Skeletal muscle satellite cell (primary cell): ENCODE results near the gene SSX2IP. TPM values are rescaled to one million over a fixed set of nuclear protein-coding genes. Genes with fewer than 3 reads are reported as not detected.
"Not testable (repeated sequence)": the region's sequence is repeated elsewhere in the genome, so short reads cannot be mapped to it uniquely, and the experiment has no call there.

ENCODE experiments used
- H3K27me3 ChIP-seq: 2 replicates; pipeline ENCODE4 v1.7.0; 2013; ENCODE audit warnings: low read length; ENCODE audit not compliant: control insufficient read depth, insufficient read depth
- H3K36me3 ChIP-seq: 2 replicates; pipeline ENCODE4 v1.7.0; 2013; ENCODE audit warnings: mild to moderate bottlenecking, control low read depth, low read length; ENCODE audit not compliant: insufficient read depth
- H3K4me1 ChIP-seq: 2 replicates; pipeline ENCODE4 v1.7.0; 2013; ENCODE audit warnings: low read length; ENCODE audit not compliant: control insufficient read depth, insufficient read depth
- H3K4me2 ChIP-seq: 2 replicates; pipeline ENCODE4 v1.7.0; 2013; ENCODE audit warnings: mild to moderate bottlenecking, low read length
- H3K4me3 ChIP-seq: 2 replicates; pipeline ENCODE4 v1.7.0; 2013; ENCODE audit warnings: low read length
- H3K9ac ChIP-seq: 2 replicates; pipeline ENCODE4 v1.7.0; 2013; ENCODE audit warnings: mild to moderate bottlenecking, low read depth, low read length, moderate library complexity
- H3K9me3 ChIP-seq: replicated peaks from 2 replicates; pipeline ENCODE4 v1.7.0; 2013; ENCODE audit warnings: mild to moderate bottlenecking, control low read depth, low read length
- total RNA-seq: library from RNA; depleted of rRNA; stranded (reverse); fragments of >200 nt; gene quantifications from 2 replicates; pipeline ENCODE4 v1.2.3, GENCODE V29; 2012; rRNA removed

SSX2IP gene, protein sequence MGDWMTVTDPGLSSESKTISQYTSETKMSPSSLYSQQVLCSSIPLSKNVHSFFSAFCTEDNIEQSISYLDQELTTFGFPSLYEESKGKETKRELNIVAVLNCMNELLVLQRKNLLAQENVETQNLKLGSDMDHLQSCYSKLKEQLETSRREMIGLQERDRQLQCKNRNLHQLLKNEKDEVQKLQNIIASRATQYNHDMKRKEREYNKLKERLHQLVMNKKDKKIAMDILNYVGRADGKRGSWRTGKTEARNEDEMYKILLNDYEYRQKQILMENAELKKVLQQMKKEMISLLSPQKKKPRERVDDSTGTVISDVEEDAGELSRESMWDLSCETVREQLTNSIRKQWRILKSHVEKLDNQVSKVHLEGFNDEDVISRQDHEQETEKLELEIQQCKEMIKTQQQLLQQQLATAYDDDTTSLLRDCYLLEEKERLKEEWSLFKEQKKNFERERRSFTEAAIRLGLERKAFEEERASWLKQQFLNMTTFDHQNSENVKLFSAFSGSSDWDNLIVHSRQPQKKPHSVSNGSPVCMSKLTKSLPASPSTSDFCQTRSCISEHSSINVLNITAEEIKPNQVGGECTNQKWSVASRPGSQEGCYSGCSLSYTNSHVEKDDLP
- 6.6 and 10.4 TPM in 2 replicates for total RNA-seq

DNA sequence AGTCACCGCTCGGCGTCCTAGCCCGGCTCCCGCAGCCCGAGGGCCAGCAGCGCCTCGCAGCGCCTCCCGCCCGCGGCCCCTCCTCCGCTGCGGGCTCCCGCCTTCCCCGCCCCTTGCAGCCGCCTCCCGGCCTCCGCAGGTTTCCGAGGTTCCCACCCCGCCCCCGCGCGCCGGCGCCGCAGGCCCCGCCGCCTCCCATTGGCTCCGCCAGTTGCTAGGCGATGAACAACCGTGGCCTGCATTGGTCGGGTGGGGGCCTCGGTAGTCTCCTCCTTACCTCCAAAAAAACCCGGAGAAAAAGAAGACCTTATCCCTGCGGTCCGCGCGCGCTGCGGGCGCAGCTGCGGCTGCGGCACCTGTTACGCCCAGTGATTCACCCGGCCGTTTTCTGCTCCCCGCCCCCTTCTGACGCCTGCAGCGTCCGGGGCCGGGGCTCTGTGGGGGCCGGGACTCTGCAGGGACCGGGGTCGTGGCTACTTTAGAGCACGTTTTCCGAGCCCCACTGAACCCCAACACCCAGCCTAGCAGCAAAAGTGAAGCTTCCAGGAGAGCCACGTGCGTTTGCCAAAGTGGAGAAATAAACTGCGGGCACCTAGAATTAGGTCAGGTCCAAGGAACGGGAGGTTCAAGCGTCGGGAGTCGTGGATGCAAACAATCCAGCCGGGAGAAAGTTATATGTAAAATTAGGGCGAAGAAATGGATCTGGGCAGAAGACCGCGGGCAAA, at the start of gene SSX2IP:
SSX2IP (minus strand) TSS at position 65 of the 725 bp plus-strand sequence. CDS start 19,242 bp downstream, outside the sequence.
- Histone ChIP-seq H3K4me1 (peaks cover 27% of the 10 kb centered on the region), H3K4me2 (peak within 1 kb of the TSS; percentile 98), H3K36me3 (no peaks in the 10 kb centered on the region), H3K4me3 (peak within 1 kb of the TSS; percentile 91), H3K27me3 (no peaks in the 10 kb centered on the region), H3K9me3 (no peaks in the 10 kb centered on the region), H3K9ac (peak within 1 kb of the TSS; percentile 73)

DNA sequence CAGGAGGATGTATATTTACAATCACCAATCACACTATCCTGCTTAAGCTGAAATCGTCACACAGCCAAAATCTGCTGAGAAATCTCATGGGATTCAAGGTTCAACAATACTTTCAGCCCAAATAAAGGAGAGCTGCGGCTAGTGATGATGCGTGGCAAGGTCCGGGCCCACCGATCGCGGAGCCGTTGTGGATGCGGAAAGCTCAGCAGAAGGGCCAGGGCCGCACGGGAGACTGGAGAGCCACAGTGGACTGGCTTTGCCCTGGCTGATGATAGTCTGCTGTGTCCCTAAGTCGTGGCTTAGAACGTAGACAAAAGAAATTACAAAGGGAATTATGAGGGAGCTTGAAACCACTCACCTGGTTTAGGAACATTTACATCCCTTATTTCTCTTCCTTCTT, 48.0 kb upstream of the SSX2IP start:
- no peak overlapping the region for H3K9ac ChIP-seq
- no peaks in the 10 kb centered on the region for H3K36me3 ChIP-seq
- H3K9me3 ChIP-seq, result no peaks in the 10 kb centered on the region
- no peak overlapping the region for H3K4me2 ChIP-seq
- H3K27me3 ChIP-seq, result no peaks in the 10 kb centered on the region
- H3K4me3 ChIP-seq, result no peak overlapping the region
- H3K4me1 ChIP-seq, result no peaks in the 10 kb centered on the region

DNA sequence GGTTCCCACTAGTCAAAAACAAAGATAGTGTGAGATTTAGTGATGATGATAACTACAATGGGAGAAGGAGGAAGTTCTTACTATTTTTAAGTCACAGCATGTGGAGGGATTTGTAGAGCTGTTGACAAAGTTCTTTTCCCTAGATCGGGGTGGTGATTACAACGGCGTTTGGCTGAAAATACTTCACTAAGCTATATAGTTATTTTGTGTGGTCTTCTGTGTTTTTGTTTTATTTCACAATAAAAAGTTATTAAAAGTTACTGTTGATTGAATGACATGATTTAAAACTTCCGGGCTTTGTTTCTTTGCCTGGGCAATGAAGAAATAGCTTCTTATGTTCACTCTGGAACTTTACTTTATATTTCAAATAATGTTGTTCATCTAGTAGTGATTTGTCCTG, 47.3 kb upstream of the SSX2IP start:
- Histone ChIP-seq H3K36me3 (no peaks in the 10 kb centered on the region), H3K4me2 (no peak overlapping the region), H3K4me1 (no peaks in the 10 kb centered on the region), H3K9ac (no peak overlapping the region), H3K9me3 (no peaks in the 10 kb centered on the region), H3K4me3 (no peak overlapping the region), H3K27me3 (no peaks in the 10 kb centered on the region)

DNA sequence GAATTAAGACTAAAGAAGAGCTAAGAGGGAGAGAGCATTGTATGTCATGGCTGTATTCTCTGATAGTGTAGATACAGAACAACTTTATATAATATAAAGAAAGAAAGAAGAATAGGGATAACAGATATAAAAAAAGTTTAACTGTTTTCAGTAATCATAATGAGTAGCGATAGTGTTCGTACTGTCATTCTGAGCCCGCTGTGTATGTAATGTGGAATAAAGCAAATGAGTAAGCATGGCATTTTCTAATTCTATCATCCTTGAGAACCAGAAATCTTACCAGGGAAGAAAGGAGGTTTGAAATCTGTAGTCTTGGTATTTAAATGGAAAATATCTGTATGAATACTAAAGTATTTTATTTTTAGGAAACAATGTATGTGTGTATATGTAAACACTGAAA, 46.7 kb upstream of the SSX2IP start:
- Histone ChIP-seq H3K4me2 (no peak overlapping the region), H3K36me3 (no peaks in the 10 kb centered on the region), H3K4me3 (no peak overlapping the region), H3K9ac (no peak overlapping the region), H3K4me1 (no peaks in the 10 kb centered on the region), H3K27me3 (no peaks in the 10 kb centered on the region), H3K9me3 (no peaks in the 10 kb centered on the region)

DNA sequence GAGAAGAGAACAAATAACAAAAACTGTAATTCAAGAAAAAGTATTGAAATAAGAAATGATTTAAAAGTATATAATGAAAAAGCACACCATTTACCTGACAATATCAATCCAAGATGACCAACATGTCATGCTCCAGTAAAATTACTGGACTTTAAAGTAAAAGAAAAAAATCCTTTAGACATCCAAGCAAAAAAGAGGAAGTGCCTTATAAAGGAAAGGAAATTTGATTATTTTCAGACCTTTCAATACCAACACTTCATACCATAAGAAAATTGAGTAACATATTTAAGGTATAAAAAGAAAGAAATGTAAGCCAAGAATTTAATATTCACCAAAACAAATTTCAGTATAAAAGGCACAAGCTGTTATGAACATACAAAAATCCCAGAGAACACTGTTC, 46.2 kb upstream of the SSX2IP start:
- no peak overlapping the region for H3K4me2 ChIP-seq

DNA sequence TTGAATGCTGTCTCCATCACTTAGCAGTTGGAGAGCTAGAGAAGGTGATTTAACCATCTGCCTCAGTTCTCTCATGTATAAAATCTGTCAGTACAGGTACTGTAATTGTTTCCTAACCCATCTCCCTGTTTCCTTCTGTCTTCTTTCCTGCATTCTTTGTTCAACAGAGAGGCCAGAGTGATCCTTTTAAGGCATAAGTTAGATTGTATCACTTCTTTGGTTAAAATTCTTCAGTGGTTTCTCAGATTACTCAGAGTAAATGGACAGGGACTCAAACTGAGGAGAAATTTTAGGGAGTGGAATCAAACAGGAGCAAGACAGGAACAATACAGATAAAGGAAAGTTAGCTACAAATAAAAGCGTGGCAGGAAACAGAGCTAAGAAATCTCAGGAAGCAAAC, 45.2 kb upstream of the SSX2IP start:
- Histone ChIP-seq H3K4me2 (no peak overlapping the region), H3K4me3 (no peak overlapping the region), H3K9me3 (no peaks in the 10 kb centered on the region), H3K9ac (no peak overlapping the region), H3K36me3 (no peaks in the 10 kb centered on the region), H3K27me3 (no peaks in the 10 kb centered on the region), H3K4me1 (no peaks in the 10 kb centered on the region)

More for the DNA sequence above, 46.2 kb upstream of the SSX2IP start:
- H3K36me3 ChIP-seq, result no peaks in the 10 kb centered on the region
- H3K9ac ChIP-seq, result no peak overlapping the region
- H3K4me1 ChIP-seq, result no peaks in the 10 kb centered on the region
- no peaks in the 10 kb centered on the region for H3K9me3 ChIP-seq
- no peaks in the 10 kb centered on the region for H3K27me3 ChIP-seq
- H3K4me3 ChIP-seq, result no peak overlapping the region

DNA sequence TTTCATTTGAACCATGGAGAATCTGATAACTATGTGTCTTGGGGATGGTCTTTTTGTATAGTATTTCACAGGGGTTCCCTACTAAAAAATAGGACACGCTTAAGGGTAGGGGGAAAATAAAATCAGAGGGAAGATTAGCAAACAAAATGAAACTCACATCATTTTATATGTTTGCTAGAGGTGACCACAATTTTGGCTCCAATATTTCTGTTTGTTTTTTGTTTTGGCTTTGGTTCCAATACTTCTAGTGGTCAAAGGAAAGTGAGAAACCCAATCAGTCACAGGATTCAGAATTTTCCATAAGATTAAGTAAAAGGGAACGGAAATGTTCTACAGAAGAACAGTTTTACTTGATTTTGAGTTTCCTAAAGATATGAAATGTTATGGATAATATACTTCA, 42.3 kb upstream of the SSX2IP start:
- Histone ChIP-seq H3K4me1 (peaks cover 15% of the 10 kb centered on the region), H3K36me3 (no peaks in the 10 kb centered on the region), H3K9me3 (no peaks in the 10 kb centered on the region), H3K4me3 (no peak overlapping the region), H3K27me3 (no peaks in the 10 kb centered on the region), H3K4me2 (no peak overlapping the region), H3K9ac (no peak overlapping the region)

DNA sequence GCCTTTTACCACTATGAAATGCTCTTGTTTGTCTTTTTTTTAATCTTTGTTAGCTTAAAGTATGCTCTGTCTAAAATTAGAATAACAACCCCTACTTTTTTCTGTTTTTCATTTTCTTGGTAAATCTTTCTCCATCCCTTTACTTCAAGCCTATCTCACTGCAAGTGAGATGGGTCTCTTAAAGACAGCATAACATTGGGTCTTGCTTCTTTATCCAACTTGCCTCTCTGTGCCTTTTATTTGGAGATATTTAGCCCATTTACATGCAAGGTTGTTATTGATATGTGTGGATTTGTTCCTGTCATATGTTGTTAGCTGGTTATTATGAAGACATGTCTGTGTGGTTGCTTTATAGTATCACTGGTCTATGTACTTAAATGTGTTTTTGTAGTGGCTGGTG, 41.3 kb upstream of the SSX2IP start:
- H3K9ac ChIP-seq, result no peak overlapping the region
- H3K4me2 ChIP-seq, result no peak overlapping the region
- no peaks in the 10 kb centered on the region for H3K9me3 ChIP-seq
- H3K4me3 ChIP-seq, result no peak overlapping the region
- H3K27me3 ChIP-seq, result no peaks in the 10 kb centered on the region
- H3K36me3 ChIP-seq, result no peaks in the 10 kb centered on the region
- peaks cover 25% of the 10 kb centered on the region for H3K4me1 ChIP-seq

DNA sequence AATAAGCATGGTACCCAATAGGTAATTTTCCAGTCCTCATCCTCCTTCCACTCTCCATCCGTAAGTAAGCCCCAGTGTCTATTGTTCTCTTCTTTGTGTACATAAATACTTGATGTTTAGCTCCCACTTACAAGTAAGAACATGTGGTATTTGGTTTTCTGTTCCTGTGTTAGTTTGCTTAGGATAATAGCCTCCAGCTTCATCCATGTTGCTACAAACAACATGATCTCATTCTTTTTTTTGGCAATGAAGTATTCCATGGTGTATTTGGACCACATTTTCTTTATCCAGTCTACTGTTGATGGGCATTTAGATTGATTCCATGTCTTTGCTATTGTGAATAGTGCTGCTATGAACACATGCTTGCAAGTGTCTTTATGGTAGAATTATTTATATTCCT, 37.5 kb upstream of the SSX2IP start:
- not testable (repeated sequence) for H3K36me3 ChIP-seq, H3K9ac ChIP-seq, H3K9me3 ChIP-seq, H3K4me2 ChIP-seq, H3K4me3 ChIP-seq, H3K27me3 ChIP-seq
- peaks cover 30% of the 10 kb centered on the region for H3K4me1 ChIP-seq

DNA sequence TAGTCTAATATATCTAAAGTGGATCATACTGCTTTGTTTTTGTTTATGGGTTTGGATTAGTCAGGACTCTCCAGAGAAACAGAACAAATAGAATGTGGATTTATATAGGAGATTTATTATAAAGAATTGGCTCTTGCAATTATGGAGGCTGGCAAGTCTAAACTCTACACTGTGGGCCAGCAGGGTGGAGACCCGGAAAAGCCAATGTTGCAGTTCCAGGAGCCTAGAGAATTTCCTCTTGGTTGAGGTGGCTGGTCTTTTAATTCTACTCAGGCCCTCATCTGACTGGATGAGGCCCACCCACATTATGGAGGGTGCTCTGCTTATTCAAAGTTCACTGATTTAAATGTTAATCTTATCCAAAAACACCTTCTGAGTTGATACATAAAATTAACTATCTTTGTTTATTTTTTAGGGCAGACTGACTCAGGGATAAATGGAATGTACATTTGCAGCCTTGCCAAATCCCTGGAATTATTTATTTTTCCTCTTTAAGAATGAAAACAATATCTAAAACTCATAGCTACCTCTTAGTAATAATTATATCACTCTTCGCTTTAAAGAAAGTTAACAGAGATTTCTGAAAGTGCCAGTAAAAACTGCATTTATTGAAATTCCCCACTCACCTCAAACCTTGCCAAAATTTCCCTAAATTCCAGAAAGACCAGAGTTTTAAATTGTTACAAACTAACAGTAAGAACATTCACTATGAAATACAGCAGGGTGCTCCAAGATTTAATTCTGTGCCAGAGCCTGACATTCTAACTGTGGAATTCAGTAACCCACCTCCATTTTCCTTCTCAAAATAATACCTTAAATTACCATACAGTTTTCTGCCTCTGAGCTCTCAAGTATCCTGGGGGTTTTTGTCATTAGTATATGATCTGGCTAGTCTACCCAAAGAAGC, 36.6 kb upstream of the SSX2IP start:
- Histone ChIP-seq H3K9me3 (no peaks in the 10 kb centered on the region), H3K4me2 (peak overlapping the region; percentile 31), H3K9ac (no peak overlapping the region), H3K27me3 (no peaks in the 10 kb centered on the region), H3K4me1 (peaks cover 30% of the 10 kb centered on the region), H3K4me3 (no peak overlapping the region), H3K36me3 (no peaks in the 10 kb centered on the region)
